Right lobe of liver (tissue), 6 donors: Measurements from ENCODE around the gene CCL3. TPM values are rescaled to one million over a fixed set of nuclear protein-coding genes. Genes with fewer than 3 reads are reported as not detected.

ENCODE experiments used
- ATAC-seq, 4 donors: fragments of 200-7000 bp; cut with Tn5 transposase; one replicate each; pipeline ENCODE4 v1.9.1; 2020; ENCODE audit warnings: mild to moderate bottlenecking in 4 of 4, moderate library complexity in 4 of 4
- DNase-seq, 3 donors: peaks; one replicate each; pipeline ENCODE4 v3.0.0-alpha.2; 2020
- H3K27ac ChIP-seq, 3 donors: fragments of 200-600 bp; one replicate each; pipeline ENCODE4 v1.8.0; 2022
- H3K27me3 ChIP-seq, 2 donors: fragments of 200-600 bp; one replicate each; pipeline ENCODE4 v1.8.0; 2022
- H3K36me3 ChIP-seq, 4 donors: fragments of 200-600 bp; sonication (generic) in 1 of 4; one replicate each; pipeline versions ENCODE4 v1.5.1 to v1.8.0; 2017 to 2022; ENCODE audit warnings: control low read depth in 1 of 4
- H3K4me1 ChIP-seq, 4 donors: fragments of 200-600 bp; sonication (generic) in 1 of 4; one replicate each; pipeline versions ENCODE4 v1.5.1 to v1.8.0; 2017 to 2022; ENCODE audit warnings: control low read depth in 1 of 4
- H3K4me3 ChIP-seq, 3 donors: fragments of 200-600 bp; one replicate each; pipeline ENCODE4 v1.8.0; 2022
- H3K9me3 ChIP-seq, 4 donors: fragments of 200-600 bp; sonication (generic) in 1 of 4; one replicate each; pipeline versions ENCODE4 v1.5.1 to v1.8.0; 2017 to 2022; ENCODE audit warnings: control low read depth in 1 of 4
- CTCF ChIP-seq, 4 donors: fragments of 200-600 bp in 3 of 4; fragments of 450-650 bp in 1 of 4; IDR thresholded peaks; one replicate each; pipeline versions ENCODE4 v1.5.1 to v1.8.0; 2016 to 2022; ENCODE audit warnings: antibody characterized with exemption in 4 of 4, mild to moderate bottlenecking in 2 of 4
- POLR2A ChIP-seq: fragments of 450-650 bp; IDR thresholded peaks from one replicate; pipeline ENCODE4 v1.6.1; 2017; ENCODE audit warnings: antibody characterized with exemption, mild to moderate bottlenecking
- WGBS: methylation state at CpG from one replicate; pipeline ENCODE4 v1.1.6; 2018; ENCODE audit warnings: low coverage, low lambda C conversion rate; ENCODE audit not compliant: insufficient coverage; ENCODE audit errors: missing lambda C conversion rate; 5-methylcytosine and 5-hydroxymethylcytosine counted together
- intact Hi-C, 2 donors: fragments of 100-400 bp; cut with DNase I; formaldehyde crosslinking; loops; one replicate each; pipeline versions ENCODE4 v1.11.2 to v1.14.1; 2022
- small RNA-seq, 2 experiments: library from RNA; depleted of rRNA; stranded (forward); fragments of <200 nt; gene quantifications; one replicate each; pipeline ENCODE3, GENCODE V24; 2016
- total RNA-seq, 6 experiments: library from RNA; depleted of rRNA in 2 of 6; stranded (reverse); fragments of >200 nt in 2 of 6; fragmentation: NEBNext Ultra II Directional in 3 of 6; extraction: Animal tissue kit (Norgen Biotek cat#: 25700) in 3 of 6; gene quantifications; one replicate each; pipeline versions ENCODE4 v1.1.0 to v1.2.4, GENCODE V29; 2016 to 2023
- donor health status: DM: no; HTN: yes; CAD: no.
- donor health status: DM: no; HTN: no; CAD: no.
- donor health status: DM: no; HTN: no; CAD: no.
- donor health status: DM: no; HTN: yes; CAD: no.
- donor health status: DM: no; HTN: yes; CAD: no.

Gene CCL3
- total RNA-seq, 6 experiments from 2014 or later, result 0.43 to 18.2 (median 0.53) TPM; not detected in 1

GRCh38 chr17:36049643-36050042 lies 40.3 kb downstream of the CCL3 start:
- no peak overlapping the region for H3K27ac ChIP-seq
- ATAC-seq (no peak), DNase-seq (no peak)
- intact Hi-C loops, result no loop called here
- no peak overlapping the region for H3K4me3 ChIP-seq
- no peak for TF ChIP-seq POLR2A
- TF ChIP-seq CTCF (IDR thresholded peaks at IDR 0.05), result no peak
- no peaks in the 10 kb centered on the region for H3K9me3 ChIP-seq
- H3K36me3 ChIP-seq, result no peaks in the 10 kb centered on the region
- whole genome bisulfite sequencing, result 100% methylated on average over 2 of the region's 2 CpGs
- no peaks in the 10 kb centered on the region for H3K4me1 ChIP-seq
- no peaks in the 10 kb centered on the region for H3K27me3 ChIP-seq

- Histone ChIP-seq H3K9me3 (no peaks in the 10 kb centered on the region), H3K36me3 (no peaks in the 10 kb centered on the region), H3K27me3 (no peaks in the 10 kb centered on the region), H3K27ac (no peak overlapping the region), H3K4me3 (no peak overlapping the region), H3K4me1 (no peaks in the 10 kb centered on the region)
- intact Hi-C loops, result no loop called here
- TF ChIP-seq POLR2A, result no peak
- no peak for TF ChIP-seq CTCF (IDR thresholded peaks at IDR 0.05)
- ATAC-seq, result no peak
- 89% methylated on average over 1 of the region's 2 CpGs for WGBS
- no peak for DNase-seq
These were observed 41.9 kb downstream of the CCL3 start for GRCh38 chr17:36048066-36048465.

Small RNA genes lying within 50 kb of the gene (small RNA-seq; reads per million reads assigned to genes)
- gene RN7SL301P, result 0 reads per million in 2 experiments

Other genes starting within 250 kb of the CCL3 start
- not detected for gene HEATR9, start 221.3 kb downstream of the CCL3 start, total RNA-seq
- 1 to 10 TPM in 5 of 6 experiments, under 1 TPM in 1; 0.53 to 3.4 (median 2.5) TPM for gene CCL5, start 209.8 kb downstream of the CCL3 start, total RNA-seq
- gene RDM1, start 159.4 kb downstream of the CCL3 start, total RNA-seq, result not detected
- not detected for gene LYZL6, start 146.4 kb downstream of the CCL3 start, total RNA-seq
- 10 to 100 TPM; 26.5 to 52.6 (median 36.5) TPM for gene CCL16, start 108.6 kb downstream of the CCL3 start, total RNA-seq
- 100 to 1,000 TPM in 1 of 6 experiments, 10 to 100 TPM in 4, 1 to 10 TPM in 1; 8.9 to 130 (median 30.7) TPM for gene CCL14, start 103.4 kb downstream of the CCL3 start, total RNA-seq
- 10 to 100 TPM; 11.0 to 19.2 (median 16.2) TPM for gene CCL15, start 88.6 kb downstream of the CCL3 start, total RNA-seq
- gene CCL23, start 72.2 kb downstream of the CCL3 start, total RNA-seq, result 10 to 100 TPM in 1 of 6 experiments, 1 to 10 TPM in 5; 1.1 to 12.7 (median 2.1) TPM
- gene CCL18, start 25.9 kb downstream of the CCL3 start, total RNA-seq, result 1 to 10 TPM in 2 of 6 experiments, under 1 TPM in 3, not detected in 1; 0.29 to 2.0 (median 0.64) TPM
- gene CCL4, start 13.7 kb upstream of the CCL3 start, total RNA-seq, result 1 to 10 TPM in 4 of 6 experiments, under 1 TPM in 2; 0.79 to 7.1 (median 2.4) TPM
- gene TBC1D3B, start 86.5 kb upstream of the CCL3 start, total RNA-seq, result 1 to 10 TPM in 4 of 6 experiments, not detected in 2; 2.4 to 6.5 (median 3.7) TPM
- gene CCL3L1, start 106.6 kb upstream of the CCL3 start, total RNA-seq, result 1 to 10 TPM in 1 of 6 experiments, under 1 TPM in 1, not detected in 4; 0.81 to 2.8 TPM
- 1 to 10 TPM in 2 of 6 experiments, under 1 TPM in 2, not detected in 2; 0.44 to 2.5 (median 1.5) TPM for gene CCL4L2, start 120.9 kb upstream of the CCL3 start, total RNA-seq
- under 1 TPM in 3 of 6 experiments, not detected in 3; 0.19 to 0.53 (median 0.24) TPM for gene TBC1D3I, start 174.4 kb upstream of the CCL3 start, total RNA-seq
- gene TBC1D3G, start 233.7 kb upstream of the CCL3 start, total RNA-seq, result not detected